ENCODE results near the gene CNTNAP2. TPM values are rescaled to one million over a fixed set of nuclear protein-coding genes. Genes with fewer than 3 reads are reported as not detected.

The CNTNAP2 gene
- total RNA-seq, 1 donor from 2014 or later, result 5.4 TPM

DNA sequence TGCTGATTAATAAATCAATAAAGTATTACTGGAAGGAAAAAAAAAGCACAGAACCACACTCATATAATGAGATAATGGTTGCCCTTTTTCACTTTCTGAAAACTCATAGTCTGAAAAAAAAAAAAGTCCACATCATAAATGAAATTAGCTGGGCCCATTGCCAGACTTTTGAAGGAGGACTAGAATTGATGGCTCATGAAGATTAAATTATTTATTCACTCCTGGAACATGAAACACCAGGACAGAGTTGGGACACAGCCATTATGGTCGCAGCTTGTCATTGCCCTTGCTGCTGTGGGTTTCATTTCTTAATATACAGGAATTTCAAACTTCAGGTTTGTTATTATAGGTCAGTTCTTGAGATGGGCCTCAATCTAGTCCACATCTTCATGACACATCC, 91.9 kb downstream of the CNTNAP2 start:
- DNase-seq (ENCODE audit: low spot score), result no peak
- no peaks in the 10 kb centered on the region for H3K4me1 Mint-ChIP-seq (ENCODE audit: unreplicated experiment)
- H3K4me3 Mint-ChIP-seq (ENCODE audit: unreplicated experiment), result no peak overlapping the region
- H3K9me3 Mint-ChIP-seq (ENCODE audit: unreplicated experiment), result no peaks in the 10 kb centered on the region
- H3K36me3 Mint-ChIP-seq (ENCODE audit: low read depth, unreplicated experiment), result no peaks in the 10 kb centered on the region
- no peak overlapping the region for H3K27ac Mint-ChIP-seq (ENCODE audit: unreplicated experiment)
- H3K27me3 Mint-ChIP-seq (ENCODE audit: unreplicated experiment), result no peaks in the 10 kb centered on the region
- TF ChIP-seq, protein P1, sequence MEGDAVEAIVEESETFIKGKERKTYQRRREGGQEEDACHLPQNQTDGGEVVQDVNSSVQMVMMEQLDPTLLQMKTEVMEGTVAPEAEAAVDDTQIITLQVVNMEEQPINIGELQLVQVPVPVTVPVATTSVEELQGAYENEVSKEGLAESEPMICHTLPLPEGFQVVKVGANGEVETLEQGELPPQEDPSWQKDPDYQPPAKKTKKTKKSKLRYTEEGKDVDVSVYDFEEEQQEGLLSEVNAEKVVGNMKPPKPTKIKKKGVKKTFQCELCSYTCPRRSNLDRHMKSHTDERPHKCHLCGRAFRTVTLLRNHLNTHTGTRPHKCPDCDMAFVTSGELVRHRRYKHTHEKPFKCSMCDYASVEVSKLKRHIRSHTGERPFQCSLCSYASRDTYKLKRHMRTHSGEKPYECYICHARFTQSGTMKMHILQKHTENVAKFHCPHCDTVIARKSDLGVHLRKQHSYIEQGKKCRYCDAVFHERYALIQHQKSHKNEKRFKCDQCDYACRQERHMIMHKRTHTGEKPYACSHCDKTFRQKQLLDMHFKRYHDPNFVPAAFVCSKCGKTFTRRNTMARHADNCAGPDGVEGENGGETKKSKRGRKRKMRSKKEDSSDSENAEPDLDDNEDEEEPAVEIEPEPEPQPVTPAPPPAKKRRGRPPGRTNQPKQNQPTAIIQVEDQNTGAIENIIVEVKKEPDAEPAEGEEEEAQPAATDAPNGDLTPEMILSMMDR (IDR thresholded peaks at IDR 0.05; ENCODE audit: unreplicated experiment), result no peak

DNA sequence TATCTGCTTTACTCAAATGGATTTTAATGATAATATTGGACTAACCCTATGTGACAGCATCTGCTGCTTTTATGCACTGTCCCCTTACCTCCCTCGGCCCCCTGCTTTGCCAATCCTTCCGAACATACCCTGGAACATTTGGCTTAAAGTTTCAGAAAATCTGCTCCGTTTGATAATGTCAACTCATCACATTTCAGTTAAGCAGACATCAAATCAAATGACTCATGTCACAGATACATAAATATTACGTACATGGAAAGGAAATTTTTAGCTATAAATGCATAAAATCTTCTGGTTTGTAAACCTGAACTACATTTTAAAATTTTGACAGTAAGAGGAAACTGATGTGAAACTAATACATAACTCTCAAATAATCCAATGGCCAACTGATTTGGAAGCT, 98.2 kb downstream of the CNTNAP2 start:
- H3K36me3 Mint-ChIP-seq (ENCODE audit: low read depth, unreplicated experiment), result no peaks in the 10 kb centered on the region
- DNase-seq (ENCODE audit: low spot score), result no peak
- no peak overlapping the region for H3K27ac Mint-ChIP-seq (ENCODE audit: unreplicated experiment)
- no peaks in the 10 kb centered on the region for H3K27me3 Mint-ChIP-seq (ENCODE audit: unreplicated experiment)
- TF ChIP-seq, protein P1 (IDR thresholded peaks at IDR 0.05; ENCODE audit: unreplicated experiment), result no peak
- H3K4me3 Mint-ChIP-seq (ENCODE audit: unreplicated experiment), result no peak overlapping the region
- peaks cover 7% of the 10 kb centered on the region for H3K9me3 Mint-ChIP-seq (ENCODE audit: unreplicated experiment)
- no peaks in the 10 kb centered on the region for H3K4me1 Mint-ChIP-seq (ENCODE audit: unreplicated experiment)

DNA sequence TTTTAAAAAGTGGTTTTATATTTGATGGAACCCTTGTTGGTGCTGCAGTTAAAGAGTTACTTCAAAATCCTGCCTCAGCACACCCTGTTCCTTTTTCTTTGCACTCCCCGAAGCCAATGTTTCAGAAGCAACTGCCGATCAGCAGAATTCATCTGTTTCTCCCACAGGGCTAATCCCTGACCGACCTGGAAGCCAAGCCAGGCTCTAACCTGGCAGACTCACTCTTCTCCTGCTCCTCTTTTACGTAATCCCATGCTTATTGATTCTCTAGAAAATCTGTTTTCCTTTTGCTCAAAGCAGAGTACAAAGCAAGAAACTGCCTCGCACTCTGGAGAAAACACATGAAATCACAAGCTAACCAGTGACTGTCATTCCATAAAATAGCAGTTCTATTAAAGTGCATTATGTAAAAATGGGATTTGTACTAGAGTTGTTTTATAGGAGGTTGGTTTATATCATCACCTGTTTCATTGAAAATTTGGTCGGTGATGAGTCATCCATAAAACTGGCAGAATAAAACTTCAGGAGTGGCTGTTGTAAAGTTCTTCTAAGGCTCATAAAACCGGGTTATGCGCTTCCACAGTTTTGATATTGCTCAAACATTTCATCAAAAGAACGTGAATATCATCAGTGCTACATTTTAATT, 99.9 kb downstream of the CNTNAP2 start:
- Mint-ChIP-seq H3K27ac (ENCODE audit: unreplicated experiment) (no peak overlapping the region), H3K36me3 (ENCODE audit: low read depth, unreplicated experiment) (no peaks in the 10 kb centered on the region), H3K4me1 (ENCODE audit: unreplicated experiment) (no peaks in the 10 kb centered on the region), H3K9me3 (ENCODE audit: unreplicated experiment) (peaks cover 7% of the 10 kb centered on the region), H3K27me3 (ENCODE audit: unreplicated experiment) (no peaks in the 10 kb centered on the region), H3K4me3 (ENCODE audit: unreplicated experiment) (no peak overlapping the region)
- DNase-seq (ENCODE audit: low spot score), result no peak
- TF ChIP-seq, protein P1 (IDR thresholded peaks at IDR 0.05; ENCODE audit: unreplicated experiment), result no peak

DNA sequence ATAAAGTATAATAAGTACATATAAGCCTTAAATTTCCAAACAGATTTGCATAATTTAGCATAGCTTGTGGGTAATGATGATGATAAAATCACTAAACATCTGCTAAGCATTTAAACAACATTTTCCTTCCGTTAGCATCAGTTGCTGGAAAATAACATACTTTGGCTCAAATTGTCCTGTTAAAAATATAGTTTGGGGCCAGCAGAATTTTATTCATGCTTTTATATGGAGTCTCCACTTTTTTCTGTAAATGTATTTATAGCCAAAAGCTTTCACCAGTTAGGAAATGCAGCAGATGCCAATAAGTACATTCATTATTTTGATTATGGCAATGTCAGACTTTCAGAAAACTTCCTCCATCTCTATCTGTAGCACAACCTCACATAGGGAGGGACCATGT, 107.2 kb downstream of the CNTNAP2 start:
- Mint-ChIP-seq H3K9me3 (ENCODE audit: unreplicated experiment) (peaks cover 14% of the 10 kb centered on the region), H3K27ac (ENCODE audit: unreplicated experiment) (no peak overlapping the region), H3K4me3 (ENCODE audit: unreplicated experiment) (no peak overlapping the region)

DNA sequence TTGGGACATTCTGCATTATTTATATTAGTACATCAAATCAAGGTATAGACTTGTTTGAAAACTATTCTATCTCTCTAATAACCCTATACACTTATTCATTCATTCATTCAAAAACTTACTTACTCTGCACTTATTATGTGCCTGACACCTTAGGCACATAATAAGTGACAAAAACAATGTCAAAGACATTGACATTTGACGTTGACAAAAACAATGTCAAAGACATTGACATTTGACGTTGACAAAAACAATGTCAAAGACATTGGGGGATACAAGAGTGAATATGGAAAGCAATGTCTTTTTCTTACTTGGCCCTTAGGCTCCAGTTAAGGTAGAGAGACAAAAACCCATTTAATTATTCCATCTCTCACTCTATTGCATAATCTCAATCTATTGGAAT, 116.0 kb downstream of the CNTNAP2 start:
- no peak overlapping the region for H3K4me3 Mint-ChIP-seq (ENCODE audit: unreplicated experiment)
- no peaks in the 10 kb centered on the region for H3K36me3 Mint-ChIP-seq (ENCODE audit: low read depth, unreplicated experiment)
- no peaks in the 10 kb centered on the region for H3K27me3 Mint-ChIP-seq (ENCODE audit: unreplicated experiment)
- TF ChIP-seq, protein P1 (IDR thresholded peaks at IDR 0.05; ENCODE audit: unreplicated experiment), result no peak
- no peak overlapping the region for H3K27ac Mint-ChIP-seq (ENCODE audit: unreplicated experiment)
- no peaks in the 10 kb centered on the region for H3K4me1 Mint-ChIP-seq (ENCODE audit: unreplicated experiment)
- peaks cover 15% of the 10 kb centered on the region for H3K9me3 Mint-ChIP-seq (ENCODE audit: unreplicated experiment)
- no peak for DNase-seq (ENCODE audit: low spot score)

More for the DNA sequence above, 107.2 kb downstream of the CNTNAP2 start:
- Mint-ChIP-seq H3K4me1 (ENCODE audit: unreplicated experiment) (no peaks in the 10 kb centered on the region), H3K36me3 (ENCODE audit: low read depth, unreplicated experiment) (no peaks in the 10 kb centered on the region), H3K27me3 (ENCODE audit: unreplicated experiment) (no peaks in the 10 kb centered on the region)
- TF ChIP-seq, protein P1 (IDR thresholded peaks at IDR 0.05; ENCODE audit: unreplicated experiment), result no peak
- no peak for DNase-seq (ENCODE audit: low spot score)
